HEK293 (cell line): ENCODE measurements around the gene ITPRIPL2.

Experiments used
- CTCF ChIA-PET: fragments of 350-600 bp; formaldehyde crosslinking; extraction: SDS; loops from one replicate; lab custom pipeline; 2021; ENCODE audit warnings: antibody characterized with exemption; lab: Yijun Ruan, JAX
- POLR2A ChIA-PET: fragments of 300-600 bp; formaldehyde crosslinking; extraction: SDS; loops from one replicate; lab custom pipeline; 2020; ENCODE audit warnings: antibody characterized with exemption, inconsistent platforms; lab: Yijun Ruan, JAX
- H3K27ac ChIP-seq: fragments of 200-500 bp; sonication (Bioruptor generic); 2 replicates; pipeline ENCODE4 v1.5.1; 2014; ENCODE audit warnings: low read depth, low read length, control low read depth, inconsistent platforms; ENCODE audit errors: extremely low read depth
- H3K36me3 ChIP-seq, 2 experiments: fragments of 200-500 bp in 1 of 2; sonication (Bioruptor generic) in 1 of 2; 1 replicate in 1 of 2; 2 replicates in 1 of 2; pipeline ENCODE4 v1.5.1; 2014 to 2017; ENCODE audit warnings: inconsistent platforms in 2 of 2, low read length in 2 of 2; ENCODE audit not compliant: control insufficient read depth in 2 of 2, insufficient read depth in 1 of 2
- H3K4me1 ChIP-seq: fragments of 200-500 bp; sonication (Bioruptor generic); 2 replicates; pipeline ENCODE4 v1.5.1; 2014; ENCODE audit warnings: mild to moderate bottlenecking, low read length, inconsistent platforms; ENCODE audit not compliant: control insufficient read depth, insufficient read depth
- H3K4me3 ChIP-seq: 2 replicates; pipeline ENCODE4 v1.5.1; 2011; ENCODE audit warnings: low read depth, mild to moderate bottlenecking, control low read depth, low read length, moderate library complexity
- H3K9me3 ChIP-seq: fragments of 200-500 bp; sonication (Bioruptor generic); 2 replicates; pipeline ENCODE4 v1.5.1; 2014; ENCODE audit warnings: low read depth, low read length, inconsistent platforms; ENCODE audit not compliant: control insufficient read depth, insufficient read depth
- BCL6B ChIP-seq: fragments of 450-650 bp; formaldehyde crosslinking; IDR thresholded peaks from 2 replicates; pipeline ENCODE4 v1.5.1; 2017; ENCODE audit warnings: missing biosample characterization, missing genetic modification characterization
- GLIS1 ChIP-seq: fragments of 450-650 bp; formaldehyde crosslinking; IDR thresholded peaks from 2 replicates; pipeline ENCODE4 v1.5.1; 2016; ENCODE audit warnings: missing biosample characterization, missing genetic modification characterization
- HOXA7 ChIP-seq: sonication (generic); formaldehyde crosslinking; IDR thresholded peaks from 2 replicates; pipeline ENCODE4 v1.8.1; 2022; ENCODE audit warnings: missing genetic modification reagents, borderline replicate concordance
- PRDM4 ChIP-seq: fragments of 450-650 bp; formaldehyde crosslinking; IDR thresholded peaks from 2 replicates; pipeline ENCODE4 v1.5.1; 2017; ENCODE audit warnings: missing biosample characterization, missing genetic modification characterization
- PRDM6 ChIP-seq: fragments of 450-650 bp; formaldehyde crosslinking; IDR thresholded peaks from 2 replicates; pipeline ENCODE4 v1.5.1; 2017; ENCODE audit warnings: missing biosample characterization, missing genetic modification characterization
- SCRT1 ChIP-seq: fragments of 450-650 bp; formaldehyde crosslinking; IDR thresholded peaks from 2 replicates; pipeline ENCODE4 v1.5.1; 2016; ENCODE audit warnings: missing biosample characterization, missing genetic modification characterization, borderline replicate concordance
- YY1 ChIP-seq: fragments of 450-650 bp; formaldehyde crosslinking; IDR thresholded peaks from 2 replicates; pipeline ENCODE4 v1.5.1; 2018; ENCODE audit warnings: missing biosample characterization, missing genetic modification characterization
- ZNF121 ChIP-seq: fragments of 450-650 bp; formaldehyde crosslinking; IDR thresholded peaks from 2 replicates; pipeline ENCODE4 v1.5.1; 2016; ENCODE audit warnings: missing biosample characterization, missing genetic modification characterization
- ZNF184 ChIP-seq: fragments of 450-650 bp; IDR thresholded peaks from 2 replicates; pipeline ENCODE4 v1.5.1; 2018; ENCODE audit warnings: missing biosample characterization, mild to moderate bottlenecking, missing genetic modification characterization
- ZNF214 ChIP-seq: fragments of 450-650 bp; formaldehyde crosslinking; IDR thresholded peaks from 2 replicates; pipeline ENCODE4 v1.5.1; 2017; ENCODE audit warnings: missing biosample characterization, mild to moderate bottlenecking, missing genetic modification characterization, borderline replicate concordance
- ZNF335 ChIP-seq: fragments of 450-650 bp; formaldehyde crosslinking; conservative IDR thresholded peaks from 2 replicates; pipeline ENCODE4 v1.5.1; 2016; ENCODE audit warnings: missing biosample characterization, missing genetic modification characterization
- ZNF350 ChIP-seq: fragments of 450-650 bp; formaldehyde crosslinking; IDR thresholded peaks from 2 replicates; pipeline ENCODE4 v1.5.0; 2017; ENCODE audit warnings: missing biosample characterization, mild to moderate bottlenecking, missing genetic modification characterization
- ZNF394 ChIP-seq: fragments of 450-650 bp; formaldehyde crosslinking; IDR thresholded peaks from 2 replicates; pipeline ENCODE4 v1.5.1; 2016; ENCODE audit warnings: missing biosample characterization, missing genetic modification characterization, mild to moderate bottlenecking, moderate library complexity, borderline replicate concordance
- ZNF488 ChIP-seq: fragments of 450-650 bp; formaldehyde crosslinking; IDR thresholded peaks from 2 replicates; pipeline ENCODE4 v1.5.1; 2016; ENCODE audit warnings: missing biosample characterization, missing genetic modification characterization
- ZNF513 ChIP-seq: fragments of 450-650 bp; IDR thresholded peaks from 2 replicates; pipeline ENCODE4 v1.5.1; 2018; ENCODE audit warnings: missing biosample characterization, missing genetic modification characterization
- ZNF621 ChIP-seq: fragments of 450-650 bp; formaldehyde crosslinking; IDR thresholded peaks from 2 replicates; pipeline ENCODE4 v1.5.1; 2017; ENCODE audit warnings: missing biosample characterization, missing genetic modification characterization
- ZNF776 ChIP-seq: fragments of 450-650 bp; formaldehyde crosslinking; IDR thresholded peaks from 2 replicates; pipeline ENCODE4 v1.5.0; 2017; ENCODE audit warnings: missing biosample characterization, missing genetic modification characterization, borderline replicate concordance
- ZSCAN18 ChIP-seq: fragments of 450-650 bp; formaldehyde crosslinking; IDR thresholded peaks from 2 replicates; pipeline ENCODE4 v1.5.1; 2016; ENCODE audit warnings: missing biosample characterization, missing genetic modification characterization
- ZSCAN23 ChIP-seq: fragments of 450-650 bp; formaldehyde crosslinking; IDR thresholded peaks from 2 replicates; pipeline ENCODE4 v1.5.1; 2016; ENCODE audit warnings: missing biosample characterization, missing genetic modification characterization

ITPRIPL2 gene

GRCh38 chr16:19127674-19128131 lies 13.9 kb downstream of the ITPRIPL2 start (continued):
- no peak for TF ChIP-seq PRDM4 (tag by site-specific recombination)
- TF ChIP-seq HOXA7, result no peak

GRCh38 chr16:19128454-19129200 lies 14.9 kb downstream of the ITPRIPL2 start:
- no peaks in the 10 kb centered on the region for H3K9me3 ChIP-seq
- H3K27ac ChIP-seq, result no peak overlapping the region
- no peaks in the 10 kb centered on the region for H3K36me3 ChIP-seq
- POLR2A ChIA-PET, result no interaction called here
- no peak overlapping the region for H3K4me3 ChIP-seq
- CTCF ChIA-PET, result interaction anchor here (0.7 kb wide), 1 partner anchor 24 kb away, joined by 4 read pairs; no protein-coding TSS in a partner anchor
- TF ChIP-seq ZNF488 (tag by site-specific recombination) (no peak), ZNF121 (0 out of 2 replicates have a peak, but pooled peaks have one; percentile 54), BCL6B (tag by site-specific recombination) (no peak), ZNF335 (tag by site-specific recombination) (peak; percentile 53; the same call in 1 of the 2 replicates)
- H3K4me1 ChIP-seq, result peaks cover 13% of the 10 kb centered on the region

- H3K9me3 ChIP-seq, result no peaks in the 10 kb centered on the region
- H3K4me1 ChIP-seq, result peaks cover 13% of the 10 kb centered on the region
- CTCF ChIA-PET, result interaction anchor here (0.6 to 1.8 kb wide), 2 partner anchors 36 to 61 kb away, joined by 3 to 5 read pairs; no protein-coding TSS in a partner anchor
- H3K4me3 ChIP-seq, result no peak overlapping the region
- POLR2A ChIA-PET, result interaction anchor here (0.9 to 3.7 kb wide), 3 partner anchors 8 to 17 kb away, joined by 3 to 16 read pairs (median 8); partner anchors contain the start of gene ITPRIPL2
- no peaks in the 10 kb centered on the region for H3K36me3 ChIP-seq
- peak overlapping the region; percentile 6; the same call in 1 of the 2 replicates for H3K27ac ChIP-seq
- no peak for TF ChIP-seq PRDM6 (tag by site-specific recombination)
- no peak for TF ChIP-seq ZNF335 (tag by site-specific recombination)
- TF ChIP-seq ZSCAN23 (tag by site-specific recombination), result no peak
- no peak for TF ChIP-seq ZNF776 (tag by site-specific recombination)
- TF ChIP-seq ZSCAN18 (tag by site-specific recombination), result no peak
- TF ChIP-seq ZNF488 (tag by site-specific recombination), result no peak
- TF ChIP-seq ZNF513 (tag by site-specific recombination), result no peak
- TF ChIP-seq GLIS1 (tag by site-specific recombination), result no peak
- no peak for TF ChIP-seq YY1 (tag by site-specific recombination)
- TF ChIP-seq ZNF621 (tag by site-specific recombination), result no peak
- TF ChIP-seq ZNF394 (tag by site-specific recombination), result no peak
- TF ChIP-seq HOXA7, result no peak
- TF ChIP-seq SCRT1 (tag by site-specific recombination), result no peak
- TF ChIP-seq ZNF184, result no peak
- no peak for TF ChIP-seq ZNF350
- TF ChIP-seq ZNF214 (tag by site-specific recombination), result no peak
These were observed 16.6 kb downstream of the ITPRIPL2 start for GRCh38 chr16:19130385-19130784.
